Thyroid gland (tissue), 4 donors: ENCODE data around the gene RYR2. TPM values are rescaled to one million over a fixed set of nuclear protein-coding genes. Genes with fewer than 3 reads are reported as not detected.

Source experiments
- DNase-seq, 2 donors: peaks; one replicate each; pipeline ENCODE4 v3.0.0-alpha.2; 2019
- H3K27ac ChIP-seq, 3 donors: fragments of 200-600 bp; sonication (generic); 1 replicate in 2 of 3; 2 replicates in 1 of 3; pipeline ENCODE4 v1.5.1; 2016 to 2019; ENCODE audit warnings: mild to moderate bottlenecking in 1 of 3, moderate library complexity in 1 of 3
- H3K27me3 ChIP-seq: fragments of 200-600 bp; sonication (generic); one replicate; pipeline ENCODE4 v1.5.1; 2019
- H3K36me3 ChIP-seq, 2 donors: fragments of 200-600 bp; sonication (generic); one replicate each; pipeline ENCODE4 v1.5.1; 2016 to 2019
- H3K4me1 ChIP-seq, 2 donors: fragments of 200-600 bp; sonication (generic); one replicate each; pipeline ENCODE4 v1.5.1; 2017 to 2019
- H3K4me3 ChIP-seq, 3 donors: fragments of 200-600 bp; sonication (generic); replicated peaks in 1 of 3; 1 replicate in 2 of 3; 2 replicates in 1 of 3; pipeline ENCODE4 v1.5.1; 2016; ENCODE audit warnings: mild to moderate bottlenecking in 1 of 3
- H3K9me3 ChIP-seq: fragments of 200-600 bp; sonication (generic); one replicate; pipeline ENCODE4 v1.5.1; 2017
- CTCF ChIP-seq, 6 experiments: fragments of 200-600 bp in 3 of 6; fragments of 450-650 bp in 3 of 6; sonication (generic) in 3 of 6; IDR thresholded peaks; one replicate each; pipeline ENCODE4 v1.5.1; 2016 to 2019; ENCODE audit warnings: antibody characterized with exemption in 6 of 6, mild to moderate bottlenecking in 2 of 6, inconsistent platforms in 1 of 6, moderate library complexity in 1 of 6
- POLR2A ChIP-seq, 2 donors: fragments of 450-650 bp; IDR thresholded peaks; one replicate each; pipeline ENCODE4 v1.6.1; 2017; ENCODE audit warnings: antibody characterized with exemption in 2 of 2, mild to moderate bottlenecking in 2 of 2, moderate library complexity in 1 of 2
- whole genome bisulfite sequencing, 2 donors: methylation state at CpG; one replicate each; pipeline ENCODE4 v1.1.5; 2017; 5-methylcytosine and 5-hydroxymethylcytosine counted together
- intact Hi-C: fragments of 100-400 bp; cut with DNase I; formaldehyde crosslinking; loops from one replicate; pipeline ENCODE4 v1.15.1; 2023
- total RNA-seq, 4 donors: library from RNA; depleted of rRNA; stranded (reverse); fragments of >200 nt; gene quantifications; one replicate each; pipeline ENCODE4 v1.2.3, GENCODE V29; 2016

RYR2 gene
- total RNA-seq, 4 donors from 2014 or later, result 6.6 to 31.8 (median 28.2) TPM

- TF ChIP-seq POLR2A (IDR thresholded peaks at IDR 0.05) (no peak), CTCF (IDR thresholded peaks at IDR 0.05) (no peak)
- 85 to 87% methylated on average over 4 of the region's 4 CpGs for WGBS, 2 donors
- H3K4me3 ChIP-seq, result no peak overlapping the region
- no peak for DNase-seq
- intact Hi-C loops, result no loop called here
- H3K27ac ChIP-seq, result no peak overlapping the region
- no peaks in the 10 kb centered on the region for H3K27me3 ChIP-seq
- no peaks in the 10 kb centered on the region for H3K36me3 ChIP-seq
- no peaks in the 10 kb centered on the region for H3K4me1 ChIP-seq
- no peaks in the 10 kb centered on the region for H3K9me3 ChIP-seq
These were observed 254.9 kb downstream of the RYR2 start for GRCh38 chr1:237296861-237297260.

- H3K36me3 ChIP-seq, result no peaks in the 10 kb centered on the region
- intact Hi-C loops, result no loop called here
- no peaks in the 10 kb centered on the region for H3K27me3 ChIP-seq
- no peak overlapping the region for H3K27ac ChIP-seq
- DNase-seq, result no peak
- no peak overlapping the region for H3K4me3 ChIP-seq
- H3K4me1 ChIP-seq, result no peaks in the 10 kb centered on the region
- WGBS, 2 donors, result 89 to 93% methylated on average over 7 of the region's 7 CpGs
- H3K9me3 ChIP-seq, result no peaks in the 10 kb centered on the region
- no peak for TF ChIP-seq POLR2A (IDR thresholded peaks at IDR 0.05)
- TF ChIP-seq CTCF (IDR thresholded peaks at IDR 0.05), result no peak
These were observed 258.7 kb downstream of the RYR2 start for GRCh38 chr1:237300642-237301041.

- H3K4me1 ChIP-seq, result no peaks in the 10 kb centered on the region
- no peak overlapping the region for H3K27ac ChIP-seq
These were observed 261.9 kb downstream of the RYR2 start for GRCh38 chr1:237303929-237304328.

GRCh38 chr1:237306726-237307125 is 264.7 kb downstream of the RYR2 start:
- Histone ChIP-seq H3K27ac (no peak overlapping the region), H3K36me3 (no peaks in the 10 kb centered on the region), H3K27me3 (no peaks in the 10 kb centered on the region), H3K4me1 (no peaks in the 10 kb centered on the region), H3K9me3 (no peaks in the 10 kb centered on the region), H3K4me3 (no peak overlapping the region)
- intact Hi-C loops, result no loop called here
- 91 to 94% methylated on average over 8 of the region's 8 CpGs for WGBS, 2 donors
- DNase-seq, result no peak
- TF ChIP-seq CTCF (IDR thresholded peaks at IDR 0.05) (no peak), POLR2A (IDR thresholded peaks at IDR 0.05) (no peak)

More at GRCh38 chr1:237303929-237304328, 261.9 kb downstream of the RYR2 start:
- no peak overlapping the region for H3K4me3 ChIP-seq
- 70 to 78% methylated on average over 1 of the region's 1 CpG for WGBS, 2 donors
- no peaks in the 10 kb centered on the region for H3K27me3 ChIP-seq
- intact Hi-C loops, result no loop called here
- no peak for TF ChIP-seq CTCF (IDR thresholded peaks at IDR 0.05)
- TF ChIP-seq POLR2A (IDR thresholded peaks at IDR 0.05), result no peak
- no peaks in the 10 kb centered on the region for H3K9me3 ChIP-seq
- no peak for DNase-seq
- no peaks in the 10 kb centered on the region for H3K36me3 ChIP-seq

- H3K27me3 ChIP-seq, result no peaks in the 10 kb centered on the region
- no peak overlapping the region for H3K27ac ChIP-seq
- no peak overlapping the region for H3K4me3 ChIP-seq
- intact Hi-C loops, result no loop called here
- no peak for DNase-seq
- WGBS, 2 donors, result 94 to 98% methylated on average over 4 to 21 of the region's 32 CpGs
- TF ChIP-seq CTCF (IDR thresholded peaks at IDR 0.05), result no peak
- no peak for TF ChIP-seq POLR2A (IDR thresholded peaks at IDR 0.05)
- no peaks in the 10 kb centered on the region for H3K9me3 ChIP-seq
- H3K4me1 ChIP-seq, result no peaks in the 10 kb centered on the region
- no peaks in the 10 kb centered on the region for H3K36me3 ChIP-seq
These were observed 267.7 kb downstream of the RYR2 start for GRCh38 chr1:237309595-237310118.
